Liver (tissue), 9 donors: Measurements from ENCODE around the gene FAM78B. TPM values are rescaled to one million over a fixed set of nuclear protein-coding genes. Genes with fewer than 3 reads are reported as not detected.

Experiments
- DNase-seq: peaks from one replicate; pipeline ENCODE4 v3.0.0-alpha.2; 2017; ENCODE audit warnings: low spot score
- H3K27ac ChIP-seq, 2 donors: one replicate each; pipeline ENCODE4 v1.7.0; 2013; ENCODE audit warnings: inconsistent platforms in 2 of 2, low read length in 2 of 2, control low read depth in 1 of 2, low read depth in 1 of 2, mild to moderate bottlenecking in 1 of 2
- H3K27me3 ChIP-seq, 4 donors: one replicate each; pipeline versions ENCODE4 v1.6.1 to v1.7.0; 2013; ENCODE audit warnings: low read length in 3 of 4, inconsistent platforms in 1 of 4, mild to moderate bottlenecking in 1 of 4, moderate library complexity in 1 of 4; ENCODE audit not compliant: control insufficient read depth in 4 of 4, insufficient read depth in 4 of 4
- H3K36me3 ChIP-seq, 4 donors: one replicate each; pipeline versions ENCODE4 v1.6.1 to v1.7.0; 2013; ENCODE audit warnings: low read length in 3 of 4, mild to moderate bottlenecking in 3 of 4, low read depth in 1 of 4, moderate library complexity in 1 of 4; ENCODE audit not compliant: control insufficient read depth in 4 of 4, insufficient read depth in 3 of 4
- H3K4me1 ChIP-seq, 4 donors: one replicate each; pipeline versions ENCODE4 v1.6.1 to v1.7.0; 2013; ENCODE audit warnings: low read length in 3 of 4, mild to moderate bottlenecking in 3 of 4, moderate library complexity in 1 of 4; ENCODE audit not compliant: control insufficient read depth in 4 of 4, insufficient read depth in 4 of 4
- H3K4me3 ChIP-seq, 3 donors: one replicate each; pipeline versions ENCODE4 v1.6.1 to v1.7.0; 2013; ENCODE audit warnings: low read length in 3 of 3, control low read depth in 1 of 3, low read depth in 1 of 3, mild to moderate bottlenecking in 1 of 3
- H3K9ac ChIP-seq, 2 donors: one replicate each; pipeline ENCODE4 v1.7.0; 2013; ENCODE audit warnings: low read length in 2 of 2, mild to moderate bottlenecking in 2 of 2, moderate library complexity in 2 of 2, control low read depth in 1 of 2, low read depth in 1 of 2
- H3K9me3 ChIP-seq, 4 donors: one replicate each; pipeline versions ENCODE4 v1.6.1 to v1.7.0; 2013; ENCODE audit warnings: low read length in 3 of 4; ENCODE audit not compliant: control insufficient read depth in 4 of 4
- ATF3 ChIP-seq: IDR thresholded peaks from 2 replicates; pipeline ENCODE4 v1.6.1; 2016; ENCODE audit warnings: antibody characterized with exemption
- CTCF ChIP-seq: fragments of 150-350 bp; IDR thresholded peaks from 2 replicates; pipeline ENCODE4 v1.5.1; 2017; ENCODE audit warnings: improper control_type of control experiment, low read depth, low read length; ENCODE audit not compliant: missing input control
- FOXA1 ChIP-seq: IDR thresholded peaks from 2 replicates; pipeline ENCODE4 v1.6.1; 2016; ENCODE audit warnings: antibody characterized with exemption
- HNF4A ChIP-seq, 2 donors: conservative IDR thresholded peaks; 2 replicates each; pipeline ENCODE4 v1.6.1; 2016; ENCODE audit warnings: antibody characterized with exemption in 2 of 2, mild to moderate bottlenecking in 2 of 2
- MAX ChIP-seq: IDR thresholded peaks from 2 replicates; pipeline ENCODE4 v1.6.1; 2016; ENCODE audit warnings: antibody characterized with exemption
- RAD21 ChIP-seq, 2 donors: IDR thresholded peaks; 2 replicates each; pipeline ENCODE4 v1.6.1; 2016; ENCODE audit warnings: antibody characterized with exemption in 2 of 2, mild to moderate bottlenecking in 2 of 2
- REST ChIP-seq: IDR thresholded peaks from 2 replicates; pipeline ENCODE4 v1.6.1; 2016; ENCODE audit warnings: antibody characterized with exemption, mild to moderate bottlenecking
- RXRA ChIP-seq, 2 donors: IDR thresholded peaks; 2 replicates each; pipeline ENCODE4 v1.6.1; 2017 to 2018; ENCODE audit warnings: antibody characterized with exemption in 2 of 2, mild to moderate bottlenecking in 1 of 2
- YY1 ChIP-seq: IDR thresholded peaks from 2 replicates; pipeline ENCODE4 v1.6.1; 2016; ENCODE audit warnings: antibody characterized with exemption, mild to moderate bottlenecking
- ZBTB33 ChIP-seq: IDR thresholded peaks from 2 replicates; pipeline ENCODE4 v1.6.1; 2016; ENCODE audit warnings: antibody characterized with exemption
- WGBS: extraction: QIAGEN DNeasy Blood & Tissue Kit; methylation state at CpG from one replicate; pipeline ENCODE4 v1.1.7; 2013; 5-methylcytosine and 5-hydroxymethylcytosine counted together
- polyA plus RNA-seq, 2 donors: library from polyadenylated mRNA; stranded (reverse) in 1 of 2; unstranded in 1 of 2; fragments of 200-250 nt in 1 of 2; fragments of >200 nt in 1 of 2; fragmentation: Nextera tagmentation in 1 of 2; extraction: Ambion mirVana in 1 of 2; gene quantifications; one replicate each; pipeline versions ENCODE4 v1.2.1 to v1.2.3, GENCODE V29; 2013 to 2015
- total RNA-seq, 2 donors: library from RNA; depleted of rRNA; stranded (reverse); fragments of >200 nt; gene quantifications; one replicate each; pipeline ENCODE4 v1.2.3, GENCODE V29; 2014
- donor health status: healthy.
- donor health status: healthy.
- donor health status: healthy.
- donor health status: healthy.
- donor health status: healthy.

FAM78B gene
- total and polyA plus RNA-seq, 4 donors = 0.14 to 0.92 (median 0.49) TPM

GRCh38 chr1:166133276-166133841, 33.4 kb downstream of the FAM78B start:
- H3K9ac ChIP-seq = no peak overlapping the region
- peaks cover 0 to 3% (median 1%) of the 10 kb centered on the region in 4 donors for H3K9me3 ChIP-seq
- H3K4me1 ChIP-seq = no peaks in the 10 kb centered on the region
- DNase-seq = no peak
- no peak overlapping the region for H3K27ac ChIP-seq
- TF ChIP-seq CTCF (peak; percentile 31), HNF4A (conservative IDR thresholded peaks at IDR 0.05) (no peak), RAD21 (IDR thresholded peaks at IDR 0.05) (peak; percentile 18 to 25)
- H3K27me3 ChIP-seq = no peaks in the 10 kb centered on the region
- no peaks in the 10 kb centered on the region for H3K36me3 ChIP-seq
- no peak overlapping the region for H3K4me3 ChIP-seq
- 96% methylated on average over 7 of the region's 7 CpGs for WGBS

- H3K27ac ChIP-seq = no peak overlapping the region
- H3K4me3 ChIP-seq = no peak overlapping the region
- no peak for DNase-seq
- no peak overlapping the region for H3K9ac ChIP-seq
- no peaks in the 10 kb centered on the region for H3K4me1 ChIP-seq
- H3K27me3 ChIP-seq = no peaks in the 10 kb centered on the region
- no peaks in the 10 kb centered on the region for H3K36me3 ChIP-seq
- no peak for TF ChIP-seq REST
- no peak for TF ChIP-seq RXRA (IDR thresholded peaks at IDR 0.05)
- TF ChIP-seq YY1 = no peak
- TF ChIP-seq ATF3 = no peak
- no peak for TF ChIP-seq FOXA1
- TF ChIP-seq RAD21 (IDR thresholded peaks at IDR 0.05) = no peak
- no peak for TF ChIP-seq MAX
- TF ChIP-seq ZBTB33 = no peak
- H3K9me3 ChIP-seq = peaks cover 0 to 3% (median 1%) of the 10 kb centered on the region in 4 donors
Measured at GRCh38 chr1:166132496-166132895, 34.3 kb downstream of the FAM78B start.
